D341Med (cell line): ENCODE data around the gene BDNF.

ENCODE experiments used
- DNase-seq: peaks from one replicate; pipeline ENCODE4 v3.0.0; 2012; ENCODE audit warnings: low spot score

BDNF gene

GRCh38 chr11:27705873-27706820 lies 5.9 kb upstream of the BDNF start:
- peak; percentile 69 for DNase-seq

GRCh38 chr11:27703481-27703880 lies 3.2 kb upstream of the BDNF start:
- DNase-seq: no peak

- DNase-seq: no peak
Observed at GRCh38 chr11:27702811-27703210, 2.6 kb upstream of the BDNF start.

- peak; percentile 54 for DNase-seq
Observed at GRCh38 chr11:27701355-27702105, 1.3 kb upstream of the BDNF start.

- no peak for DNase-seq
Observed at GRCh38 chr11:27699926-27700350, 317 bp downstream of the BDNF start.

- peak; percentile 37 for DNase-seq
Observed at GRCh38 chr11:27699242-27699925, 871 bp downstream of the BDNF start.

- peak; percentile 87 for DNase-seq
Observed at GRCh38 chr11:27698872-27699241, 1.4 kb downstream of the BDNF start.

GRCh38 chr11:27697679-27698275 lies 2.5 kb downstream of the BDNF start:
- DNase-seq: no peak

- DNase-seq: no peak
Observed at GRCh38 chr11:27696961-27697360, 3.3 kb downstream of the BDNF start.

GRCh38 chr11:27696115-27696514 lies 4.1 kb downstream of the BDNF start:
- DNase-seq: no peak

- peak; percentile 18 for DNase-seq
Observed at GRCh38 chr11:27694992-27695391, 5.3 kb downstream of the BDNF start.

- no peak for DNase-seq
Observed at GRCh38 chr11:27693398-27693797, 6.9 kb downstream of the BDNF start.

GRCh38 chr11:27692781-27693180 lies 7.5 kb downstream of the BDNF start:
- no peak for DNase-seq

- no peak for DNase-seq
Observed at GRCh38 chr11:27688076-27688475, 12.2 kb downstream of the BDNF start.

GRCh38 chr11:27681664-27682063 lies 18.6 kb downstream of the BDNF start:
- DNase-seq: no peak

- DNase-seq: no peak
Observed at GRCh38 chr11:27679136-27680015, 20.9 kb downstream of the BDNF start.

GRCh38 chr11:27678242-27678641 lies 22.0 kb downstream of the BDNF start:
- no peak for DNase-seq

GRCh38 chr11:27677108-27677507 lies 23.1 kb downstream of the BDNF start:
- DNase-seq: no peak

GRCh38 chr11:27673979-27674663 lies 26.1 kb downstream of the BDNF start:
- DNase-seq: no peak

GRCh38 chr11:27672836-27673464 lies 27.3 kb downstream of the BDNF start:
- DNase-seq: no peak
